Measurements from ENCODE around the gene OBP2B. TPM values are rescaled to one million over a fixed set of nuclear protein-coding genes. Genes with fewer than 3 reads are reported as not detected.
"Not testable (repeated sequence)": the region's sequence is repeated elsewhere in the genome, so short reads cannot be mapped to it uniquely, and the experiment has no call there.

OBP2B gene
- polyA plus RNA-seq, 4 donors = not detected

DNA sequence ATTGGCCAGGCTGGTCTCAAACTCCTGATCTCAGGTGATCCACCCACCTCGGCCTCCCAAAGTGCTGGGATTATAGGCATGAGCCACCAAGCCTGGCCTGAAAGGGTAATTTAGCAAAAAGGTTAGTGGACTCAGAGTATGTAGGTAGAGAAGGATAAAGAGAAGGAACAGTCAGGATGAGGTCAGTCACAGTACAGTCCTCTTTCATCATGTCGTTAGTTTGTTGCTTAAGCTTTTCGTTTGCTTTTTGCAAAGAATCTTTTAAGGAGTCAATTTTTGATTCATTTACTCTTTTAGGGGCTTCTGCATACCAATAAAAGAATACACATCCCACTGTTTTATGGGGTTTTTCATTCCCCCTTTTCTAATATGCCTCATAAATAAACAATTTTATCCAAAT, 27.5 kb downstream of the OBP2B start:
- FAIRE-seq (no peak), DNase-seq (no peak)
- H3K27ac ChIP-seq (ENCODE audit: low read depth in 1 of 3, low read length in 2 of 3) = no peak overlapping the region
- no peak overlapping the region for H3K4me3 ChIP-seq (ENCODE audit: low read depth in 1 of 3, low read length in 3 of 3)
- H3K27me3 ChIP-seq (ENCODE audit: control insufficient read depth in 3 of 3, insufficient read depth in 3 of 3, low read length in 3 of 3) = no peaks in the 10 kb centered on the region
- no peaks in the 10 kb centered on the region for H3K36me3 ChIP-seq (ENCODE audit: control insufficient read depth in 3 of 3, insufficient read depth in 2 of 3, low read depth in 1 of 3, low read length in 3 of 3)
- no peaks in the 10 kb centered on the region for H3K4me1 ChIP-seq (ENCODE audit: control insufficient read depth in 3 of 3, insufficient read depth in 2 of 3, low read depth in 1 of 3, low read length in 2 of 3)
- 78 to 91% (median 84%) methylated on average over 3 of the region's 3 CpGs for WGBS, 3 donors
- no peaks in the 10 kb centered on the region for H3K9me3 ChIP-seq (ENCODE audit: control insufficient read depth in 2 of 2, insufficient read depth in 1 of 2, low read depth in 1 of 2, low read length in 1 of 2)

DNA sequence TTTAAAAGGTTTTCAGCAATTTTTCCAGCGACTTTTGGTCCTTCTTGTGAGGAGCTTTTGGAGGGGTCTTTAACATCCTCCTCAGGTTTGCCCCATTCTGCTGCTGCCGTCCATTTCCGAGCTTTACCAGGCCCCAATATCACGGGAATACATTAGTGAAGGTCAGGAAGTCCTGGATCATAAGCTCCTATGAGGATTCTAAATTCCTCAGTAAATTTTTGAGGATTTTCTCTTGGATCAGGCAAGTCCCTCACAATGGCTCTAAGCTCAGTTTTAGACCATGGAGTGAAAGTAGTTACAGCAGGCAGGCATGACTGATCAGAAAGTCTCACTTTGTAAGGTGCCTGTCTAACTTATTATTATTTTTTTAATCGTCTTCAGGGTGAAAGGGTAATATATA, 28.1 kb downstream of the OBP2B start:
- Histone ChIP-seq H3K27ac (ENCODE audit: low read depth in 1 of 3, low read length in 2 of 3) (no peak overlapping the region), H3K4me3 (ENCODE audit: low read depth in 1 of 3, low read length in 3 of 3) (no peak overlapping the region), H3K4me1 (ENCODE audit: control insufficient read depth in 3 of 3, insufficient read depth in 2 of 3, low read depth in 1 of 3, low read length in 2 of 3) (no peaks in the 10 kb centered on the region), H3K27me3 (ENCODE audit: control insufficient read depth in 3 of 3, insufficient read depth in 3 of 3, low read length in 3 of 3) (no peaks in the 10 kb centered on the region), H3K9me3 (ENCODE audit: control insufficient read depth in 2 of 2, insufficient read depth in 1 of 2, low read depth in 1 of 2, low read length in 1 of 2) (no peaks in the 10 kb centered on the region), H3K36me3 (ENCODE audit: control insufficient read depth in 3 of 3, insufficient read depth in 2 of 3, low read depth in 1 of 3, low read length in 3 of 3) (no peaks in the 10 kb centered on the region)
- FAIRE-seq = no peak
- 65 to 86% (median 73%) methylated on average over 5 of the region's 5 CpGs for WGBS, 3 donors
- DNase-seq = no peak

- Histone ChIP-seq H3K4me1 (ENCODE audit: control insufficient read depth in 3 of 3, insufficient read depth in 2 of 3, low read depth in 1 of 3, low read length in 2 of 3) (no peaks in the 10 kb centered on the region), H3K27ac (ENCODE audit: low read depth in 1 of 3, low read length in 2 of 3) (no peak overlapping the region), H3K9me3 (ENCODE audit: control insufficient read depth in 2 of 2, insufficient read depth in 1 of 2, low read depth in 1 of 2, low read length in 1 of 2) (no peaks in the 10 kb centered on the region), H3K36me3 (ENCODE audit: control insufficient read depth in 3 of 3, insufficient read depth in 2 of 3, low read depth in 1 of 3, low read length in 3 of 3) (no peaks in the 10 kb centered on the region), H3K4me3 (ENCODE audit: low read depth in 1 of 3, low read length in 3 of 3) (no peak overlapping the region), H3K27me3 (ENCODE audit: control insufficient read depth in 3 of 3, insufficient read depth in 3 of 3, low read length in 3 of 3) (peaks cover 0 to 8% (median 0%) of the 10 kb centered on the region in 3 donors)
- 78 to 86% (median 82%) methylated on average over 7 of the region's 7 CpGs for WGBS, 3 donors
- FAIRE-seq = no peak
- DNase-seq = no peak
These were observed 36.0 kb downstream of the OBP2B start for GRCh38 chr9:133173056-133173455.

DNA sequence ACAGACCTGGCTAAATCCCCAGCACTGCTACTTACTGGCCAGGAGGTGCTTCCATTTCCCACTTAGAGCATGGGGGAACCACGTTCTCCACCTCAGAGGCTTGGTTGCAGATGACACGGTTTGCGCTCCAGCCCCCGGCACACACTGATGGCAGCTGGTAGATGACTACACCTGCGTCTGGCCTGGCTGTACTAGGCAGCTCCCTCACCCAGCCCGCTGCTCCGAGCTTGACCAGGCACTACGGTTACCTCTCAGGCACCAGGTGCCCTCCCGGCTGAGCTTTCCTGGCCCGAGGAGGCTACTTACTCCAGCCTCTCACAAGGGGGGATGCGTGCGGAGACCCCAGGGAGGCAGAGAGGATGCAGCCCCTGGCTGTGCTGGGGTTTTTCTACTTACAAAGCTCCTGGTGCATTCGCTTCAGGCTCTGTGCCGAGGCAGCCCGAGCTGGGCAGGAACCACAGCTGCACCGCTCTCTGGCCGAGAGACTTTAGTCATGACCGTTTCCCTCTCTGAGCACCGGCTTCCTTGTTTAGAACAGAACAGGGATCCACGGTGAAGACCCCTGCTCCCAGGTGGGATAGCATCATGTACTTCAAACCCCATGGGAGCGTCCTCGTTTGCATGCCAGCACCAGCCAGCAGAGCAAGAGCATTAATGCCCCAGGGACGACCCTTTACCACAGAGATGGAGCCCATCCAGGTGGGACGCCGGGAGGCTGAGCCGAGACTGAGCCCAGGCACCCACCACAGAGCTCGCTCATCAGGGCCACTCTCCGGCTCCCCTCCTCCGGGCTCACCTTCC, 37.7 kb downstream of the OBP2B start:
- H3K36me3 ChIP-seq (ENCODE audit: control insufficient read depth in 3 of 3, insufficient read depth in 2 of 3, low read depth in 1 of 3, low read length in 3 of 3) = no peaks in the 10 kb centered on the region
- DNase-seq (no peak), FAIRE-seq (no peak)
- no peak overlapping the region for H3K4me3 ChIP-seq (ENCODE audit: low read depth in 1 of 3, low read length in 3 of 3)
- H3K4me1 ChIP-seq (ENCODE audit: control insufficient read depth in 3 of 3, insufficient read depth in 2 of 3, low read depth in 1 of 3, low read length in 2 of 3) = peaks cover 0 to 10% (median 0%) of the 10 kb centered on the region in 3 donors
- peaks cover 0 to 8% (median 0%) of the 10 kb centered on the region in 3 donors for H3K27me3 ChIP-seq (ENCODE audit: control insufficient read depth in 3 of 3, insufficient read depth in 3 of 3, low read length in 3 of 3)
- H3K9me3 ChIP-seq (ENCODE audit: control insufficient read depth in 2 of 2, insufficient read depth in 1 of 2, low read depth in 1 of 2, low read length in 1 of 2) = no peaks in the 10 kb centered on the region
- 76 to 80% (median 78%) methylated on average over 29 of the region's 29 CpGs for WGBS, 3 donors
- no peak overlapping the region for H3K27ac ChIP-seq (ENCODE audit: low read depth in 1 of 3, low read length in 2 of 3)

- no peaks in the 10 kb centered on the region for H3K9me3 ChIP-seq (ENCODE audit: control insufficient read depth in 2 of 2, insufficient read depth in 1 of 2, low read depth in 1 of 2, low read length in 1 of 2)
- no peak overlapping the region for H3K4me3 ChIP-seq (ENCODE audit: low read depth in 1 of 3, low read length in 3 of 3)
- H3K27me3 ChIP-seq (ENCODE audit: control insufficient read depth in 3 of 3, insufficient read depth in 3 of 3, low read length in 3 of 3) = peaks cover 0 to 8% (median 0%) of the 10 kb centered on the region in 3 donors
- peaks cover 0 to 10% (median 0%) of the 10 kb centered on the region in 3 donors for H3K4me1 ChIP-seq (ENCODE audit: control insufficient read depth in 3 of 3, insufficient read depth in 2 of 3, low read depth in 1 of 3, low read length in 2 of 3)
- DNase-seq (no peak), FAIRE-seq (no peak)
- no peaks in the 10 kb centered on the region for H3K36me3 ChIP-seq (ENCODE audit: control insufficient read depth in 3 of 3, insufficient read depth in 2 of 3, low read depth in 1 of 3, low read length in 3 of 3)
- no peak overlapping the region for H3K27ac ChIP-seq (ENCODE audit: low read depth in 1 of 3, low read length in 2 of 3)
- 83 to 90% (median 86%) methylated on average over 11 of the region's 11 CpGs for WGBS, 3 donors
These were observed 38.3 kb downstream of the OBP2B start for GRCh38 chr9:133170716-133171115.

DNA sequence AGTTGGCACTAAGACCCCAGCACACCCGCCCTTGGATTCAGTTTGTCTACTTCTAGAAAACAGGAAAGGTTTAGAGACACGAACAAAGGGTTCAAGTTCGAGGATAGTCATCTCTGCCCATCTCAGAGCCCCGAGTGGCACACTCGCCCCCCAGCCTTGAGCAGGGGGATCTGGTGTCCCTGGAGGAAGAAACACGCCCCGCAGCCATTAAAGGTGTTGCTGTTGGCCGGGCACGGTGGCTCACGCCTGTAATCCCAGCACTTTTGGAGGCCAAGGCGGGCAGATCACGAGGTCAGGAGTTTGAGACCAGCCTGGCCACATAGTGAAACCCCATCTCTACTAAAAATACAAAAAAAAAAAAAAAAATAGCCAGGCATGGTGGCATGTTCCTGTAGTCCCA, 39.4 kb downstream of the OBP2B start:
- not testable (repeated sequence) for DNase-seq; H3K27ac ChIP-seq (ENCODE audit: low read depth in 1 of 3, low read length in 2 of 3)

GRCh38 chr9:133169102-133169501, 39.9 kb downstream of the OBP2B start:
- H3K4me3 ChIP-seq (ENCODE audit: low read depth in 1 of 3, low read length in 3 of 3) = no peak overlapping the region
- H3K9me3 ChIP-seq (ENCODE audit: control insufficient read depth in 2 of 2, insufficient read depth in 1 of 2, low read depth in 1 of 2, low read length in 1 of 2) = no peaks in the 10 kb centered on the region
- DNase-seq (no peak), FAIRE-seq (no peak)
- H3K27me3 ChIP-seq (ENCODE audit: control insufficient read depth in 3 of 3, insufficient read depth in 3 of 3, low read length in 3 of 3) = peaks cover 0 to 8% (median 0%) of the 10 kb centered on the region in 3 donors
- no peak overlapping the region for H3K27ac ChIP-seq (ENCODE audit: low read depth in 1 of 3, low read length in 2 of 3)
- WGBS, 3 donors = 93 to 97% (median 96%) methylated on average over 13 of the region's 13 CpGs
- H3K36me3 ChIP-seq (ENCODE audit: control insufficient read depth in 3 of 3, insufficient read depth in 2 of 3, low read depth in 1 of 3, low read length in 3 of 3) = no peaks in the 10 kb centered on the region
- H3K4me1 ChIP-seq (ENCODE audit: control insufficient read depth in 3 of 3, insufficient read depth in 2 of 3, low read depth in 1 of 3, low read length in 2 of 3) = peaks cover 0 to 17% (median 0%) of the 10 kb centered on the region in 3 donors

More for the DNA sequence above, 39.4 kb downstream of the OBP2B start:
- not testable (repeated sequence) for H3K36me3 ChIP-seq (ENCODE audit: control insufficient read depth in 3 of 3, insufficient read depth in 2 of 3, low read depth in 1 of 3, low read length in 3 of 3); H3K4me3 ChIP-seq (ENCODE audit: low read depth in 1 of 3, low read length in 3 of 3); H3K9me3 ChIP-seq (ENCODE audit: control insufficient read depth in 2 of 2, insufficient read depth in 1 of 2, low read depth in 1 of 2, low read length in 1 of 2); H3K27me3 ChIP-seq (ENCODE audit: control insufficient read depth in 3 of 3, insufficient read depth in 3 of 3, low read length in 3 of 3); FAIRE-seq
- 87 to 92% (median 92%) methylated on average over 12 of the region's 12 CpGs for WGBS, 3 donors
- peaks cover 0 to 11% (median 0%) of the 10 kb centered on the region in 3 donors for H3K4me1 ChIP-seq (ENCODE audit: control insufficient read depth in 3 of 3, insufficient read depth in 2 of 3, low read depth in 1 of 3, low read length in 2 of 3)

- no peak overlapping the region for H3K4me3 ChIP-seq (ENCODE audit: low read depth in 1 of 3, low read length in 3 of 3)
- peaks cover 0 to 10% (median 0%) of the 10 kb centered on the region in 3 donors for H3K27me3 ChIP-seq (ENCODE audit: control insufficient read depth in 3 of 3, insufficient read depth in 3 of 3, low read length in 3 of 3)
- FAIRE-seq = no peak
- no peaks in the 10 kb centered on the region for H3K9me3 ChIP-seq (ENCODE audit: control insufficient read depth in 2 of 2, insufficient read depth in 1 of 2, low read depth in 1 of 2, low read length in 1 of 2)
- 52 to 74% (median 65%) methylated on average over 6 of the region's 6 CpGs for WGBS, 3 donors
- H3K27ac ChIP-seq (ENCODE audit: low read depth in 1 of 3, low read length in 2 of 3) = no peak overlapping the region
- no peaks in the 10 kb centered on the region for H3K36me3 ChIP-seq (ENCODE audit: control insufficient read depth in 3 of 3, insufficient read depth in 2 of 3, low read depth in 1 of 3, low read length in 3 of 3)
- no peak for DNase-seq
- H3K4me1 ChIP-seq (ENCODE audit: control insufficient read depth in 3 of 3, insufficient read depth in 2 of 3, low read depth in 1 of 3, low read length in 2 of 3) = peaks cover 0 to 22% (median 0%) of the 10 kb centered on the region in 3 donors
These were observed 40.6 kb downstream of the OBP2B start for GRCh38 chr9:133168432-133168831.

Data from small intestine (tissue), 7 donors.